ENCODE data around the gene FEZ2. TPM values are rescaled to one million over a fixed set of nuclear protein-coding genes. Genes with fewer than 3 reads are reported as not detected.

Gene FEZ2
- total RNA-seq, 1 experiment from 2014 or later = 14.8 TPM

GRCh38 chr2:36544638-36545338 lies 53.2 kb downstream of the FEZ2 start:
- H3K9me2 ChIP-seq (ENCODE audit: insufficient read depth) = no peaks in the 10 kb centered on the region
- POLR2A ChIA-PET = no interaction called here
- DNase-seq (ENCODE audit: low read depth, low spot score) (no peak), ATAC-seq (peak; percentile 60; the same call in 1 of the 2 replicates)
- CTCF ChIA-PET = interaction anchor here (1.2 kb wide), 1 partner anchor 10 kb away, joined by 4 read pairs; no protein-coding TSS in a partner anchor
- no peak overlapping the region for H3K27ac ChIP-seq (ENCODE audit: low read depth, low read length)
- intact Hi-C loops (cut with micrococcal nuclease) = no loop called here
- H3K36me3 ChIP-seq (ENCODE audit: control insufficient read depth in 1 of 2, insufficient read depth in 2 of 2, low read length in 2 of 2) = peaks cover 6 to 23% of the 10 kb centered on the region in 2 experiments; a peak in 3 of 4 replicates
- H3K9me3 ChIP-seq (ENCODE audit: control insufficient read depth in 1 of 2, insufficient read depth in 1 of 2, low read depth in 1 of 2, low read length in 2 of 2) = no peaks in the 10 kb centered on the region
- RAD21 ChIA-PET (ENCODE audit: low non-redundant PET in 1 of 2, low total read pairs in 2 of 2, uncharacterized antibody in 2 of 2, unreplicated experiment in 2 of 2) = no interaction called here
- TF ChIP-seq ZBTB33 (IDR thresholded peaks at IDR 0.05; ENCODE audit: extremely low read depth, insufficient replicate concordance, low read length) (no peak), REST (IDR thresholded peaks at IDR 0.05; ENCODE audit: low read depth) (no peak), EGR1 (IDR thresholded peaks at IDR 0.05; ENCODE audit: low read depth) (no peak), POLR2A (IDR thresholded peaks at IDR 0.05; ENCODE audit: borderline replicate concordance, extremely low read depth, insufficient read depth, insufficient read length) (no peak), EZH2 (IDR thresholded peaks at IDR 0.05) (no peak), CTCF (IDR thresholded peaks at IDR 0.05 in 2 of 3, conservative IDR thresholded peaks at IDR 0.05 in 1 of 3; ENCODE audit: borderline replicate concordance in 1 of 3, insufficient read depth in 1 of 3, low read depth in 2 of 3, low read length in 2 of 3) (peak; percentile 15 to 56 (median 37); a peak in 4 of 6 replicates)
- no peaks in the 10 kb centered on the region for H3K4me1 ChIP-seq (ENCODE audit: control insufficient read depth in 1 of 2, insufficient read depth in 2 of 2, low read length in 2 of 2)
- no peak overlapping the region for H3K9ac ChIP-seq (ENCODE audit: low read length)
- no peaks in the 10 kb centered on the region for H3K79me2 ChIP-seq (ENCODE audit: insufficient read depth, low read length)
- BruUV-seq (replicated peaks) = no TSS peak
- H3K4me3 ChIP-seq (replicated peaks in 1 of 2; ENCODE audit: low read depth in 1 of 2, low read length in 2 of 2) = no peak overlapping the region
- 0 out of 2 replicates have a peak, but pooled peaks cover 4% of the 10 kb centered on the region for H4K20me1 ChIP-seq (ENCODE audit: insufficient read depth)
- no peaks in the 10 kb centered on the region for H3K27me3 ChIP-seq (ENCODE audit: insufficient read depth, low read length)
- H3K4me2 ChIP-seq (ENCODE audit: low read length) = no peak overlapping the region
- H2AFZ ChIP-seq (ENCODE audit: low read depth, low read length, poor library complexity, severe bottlenecking) = no peak overlapping the region
